ENCODE data around the gene UBR3. TPM values are rescaled to one million over a fixed set of nuclear protein-coding genes. Genes with fewer than 3 reads are reported as not detected.
A peak's percentile ranks its signal among the peaks of the same experiment; 100 is the strongest.

UBR3 gene
- total and polyA plus RNA-seq, 8 donors: 7.3 to 26.8 (median 20.5) TPM

GRCh38 chr2:170005702-170006101 is 178.4 kb downstream of the UBR3 start:
- 72 to 80% methylated on average over 1 of the region's 1 CpG for WGBS, 2 donors
- DNase-seq (no peak), FAIRE-seq (no peak), ATAC-seq (no peak)
- H3K36me3 ChIP-seq: peaks cover 0 to 9% (median 0%) of the 10 kb centered on the region in 3 donors
- no peaks in the 10 kb centered on the region for H3K27me3 ChIP-seq
- intact Hi-C loops (cut with DNase I): no loop called here
- H3K4me3 ChIP-seq: no peak overlapping the region
- H3K9me3 ChIP-seq: no peaks in the 10 kb centered on the region
- no peak for TF ChIP-seq CTCF (IDR thresholded peaks at IDR 0.05)
- H3K27ac ChIP-seq: no peak overlapping the region
- no peaks in the 10 kb centered on the region for H3K4me1 ChIP-seq

- Histone ChIP-seq H3K9me3 (no peaks in the 10 kb centered on the region), H3K4me3 (no peak overlapping the region), H3K27me3 (no peaks in the 10 kb centered on the region), H3K27ac (no peak overlapping the region), H3K36me3 (peaks cover 0 to 9% (median 0%) of the 10 kb centered on the region in 3 donors), H3K4me1 (no peaks in the 10 kb centered on the region)
- no peak for TF ChIP-seq CTCF (IDR thresholded peaks at IDR 0.05)
- DNase-seq (no peak), ATAC-seq (peak in 2 of 4 donors; percentile 49 to 67), FAIRE-seq (no peak)
- 84 to 90% methylated on average over 8 of the region's 8 CpGs for WGBS, 2 donors
- intact Hi-C loops (cut with DNase I): no loop called here
Observed at GRCh38 chr2:170006587-170007325, 179.5 kb downstream of the UBR3 start.

GRCh38 chr2:170009209-170009608 is 182.0 kb downstream of the UBR3 start:
- 65 to 67% methylated on average over 3 of the region's 3 CpGs for WGBS, 2 donors
- Histone ChIP-seq H3K4me3 (no peak overlapping the region), H3K27ac (no peak overlapping the region), H3K36me3 (peaks cover 0 to 4% (median 0%) of the 10 kb centered on the region in 3 donors), H3K9me3 (no peaks in the 10 kb centered on the region), H3K27me3 (no peaks in the 10 kb centered on the region), H3K4me1 (no peaks in the 10 kb centered on the region)
- intact Hi-C loops (cut with DNase I): no loop called here
- FAIRE-seq: no peak
- ATAC-seq: no peak
- TF ChIP-seq CTCF (IDR thresholded peaks at IDR 0.05): no peak
- no peak for DNase-seq

- TF ChIP-seq CTCF (IDR thresholded peaks at IDR 0.05): no peak
- H3K27me3 ChIP-seq: no peaks in the 10 kb centered on the region
- H3K4me3 ChIP-seq: no peak overlapping the region
- no peaks in the 10 kb centered on the region for H3K9me3 ChIP-seq
- no peak overlapping the region for H3K27ac ChIP-seq
- no peaks in the 10 kb centered on the region for H3K36me3 ChIP-seq
- WGBS, 2 donors: 84 to 85% methylated on average over 4 of the region's 4 CpGs
- H3K4me1 ChIP-seq: no peaks in the 10 kb centered on the region
- FAIRE-seq: no peak
- no peak for ATAC-seq
- intact Hi-C loops (cut with DNase I): no loop called here
- DNase-seq: no peak
Observed at GRCh38 chr2:170012773-170013172, 185.5 kb downstream of the UBR3 start.

GRCh38 chr2:170013802-170014551 is 186.7 kb downstream of the UBR3 start:
- no peaks in the 10 kb centered on the region for H3K4me1 ChIP-seq
- no peaks in the 10 kb centered on the region for H3K36me3 ChIP-seq
- DNase-seq: no peak
- FAIRE-seq: no peak
- H3K27ac ChIP-seq: no peak overlapping the region
- intact Hi-C loops (cut with DNase I): no loop called here
- TF ChIP-seq CTCF (IDR thresholded peaks at IDR 0.05): no peak
- no peaks in the 10 kb centered on the region for H3K9me3 ChIP-seq
- peak in 3 of 4 donors; percentile 37 to 58 (median 50) for ATAC-seq
- no peak overlapping the region for H3K4me3 ChIP-seq
- H3K27me3 ChIP-seq: no peaks in the 10 kb centered on the region
- 42 to 47% methylated on average over 5 of the region's 5 CpGs for WGBS, 2 donors
